GM23248 (cell line): ENCODE data around the gene SLC10A7. TPM values are rescaled to one million over a fixed set of nuclear protein-coding genes. Genes with fewer than 3 reads are reported as not detected.
A peak's percentile ranks its signal among the peaks of the same experiment; 100 is the strongest.

ENCODE experiments used
- DNase-seq: peaks from one replicate; pipeline ENCODE4 v3.0.0-alpha.2; 2015
- H2AFZ ChIP-seq: fragments of 200-600 bp; sonication (generic); 2 replicates; pipeline ENCODE4 v1.6.1; 2016; ENCODE audit warnings: antibody characterized with exemption
- H3F3A ChIP-seq: fragments of 200-600 bp; sonication (generic); 2 replicates; pipeline ENCODE4 v1.6.1; 2016; ENCODE audit warnings: mild to moderate bottlenecking, antibody characterized with exemption, mixed run types; ENCODE audit not compliant: insufficient read depth
- H3K27ac ChIP-seq: fragments of 200-600 bp; sonication (generic); 2 replicates; pipeline ENCODE4 v1.5.1; 2016; ENCODE audit warnings: mild to moderate bottlenecking
- H3K27me3 ChIP-seq: fragments of 200-600 bp; sonication (generic); replicated peaks from 2 replicates; pipeline ENCODE4 v1.6.1; 2016; ENCODE audit warnings: mild to moderate bottlenecking; ENCODE audit not compliant: insufficient read depth
- H3K36me3 ChIP-seq: fragments of 200-600 bp; sonication (generic); 2 replicates; pipeline ENCODE4 v1.6.1; 2016; ENCODE audit warnings: low read depth, mild to moderate bottlenecking
- H3K4me1 ChIP-seq: fragments of 200-600 bp; sonication (generic); 2 replicates; pipeline ENCODE4 v1.6.1; 2016; ENCODE audit warnings: mild to moderate bottlenecking; ENCODE audit not compliant: insufficient read depth
- H3K4me2 ChIP-seq: fragments of 200-600 bp; sonication (generic); one replicate; pipeline ENCODE4 v1.6.1; 2016; ENCODE audit warnings: mild to moderate bottlenecking; ENCODE audit not compliant: unreplicated experiment
- H3K4me3 ChIP-seq: fragments of 200-600 bp; sonication (generic); 2 replicates; pipeline ENCODE4 v1.5.1; 2016; ENCODE audit warnings: mild to moderate bottlenecking
- H3K79me2 ChIP-seq: fragments of 200-600 bp; sonication (generic); 2 replicates; pipeline ENCODE4 v1.6.1; 2016; ENCODE audit warnings: mild to moderate bottlenecking; ENCODE audit not compliant: insufficient read depth
- H3K9ac ChIP-seq: fragments of 200-600 bp; sonication (generic); 2 replicates; pipeline ENCODE4 v1.6.1; 2016; ENCODE audit warnings: mild to moderate bottlenecking
- H3K9me2 ChIP-seq: fragments of 200-600 bp; sonication (generic); 2 replicates; pipeline ENCODE4 v1.6.1; 2016; ENCODE audit warnings: mixed run types, mild to moderate bottlenecking, moderate library complexity; ENCODE audit not compliant: insufficient read depth
- H3K9me3 ChIP-seq: fragments of 200-600 bp; sonication (generic); one replicate; pipeline ENCODE4 v1.6.1; 2017; ENCODE audit warnings: low read depth
- H4K20me1 ChIP-seq: fragments of 200-600 bp; sonication (generic); 2 replicates; pipeline ENCODE4 v1.6.0; 2016; ENCODE audit not compliant: insufficient read depth
- EZH2 ChIP-seq: fragments of 200-600 bp; sonication (generic); IDR thresholded peaks from 2 replicates; pipeline ENCODE4 v1.6.1; 2018; ENCODE audit warnings: antibody characterized with exemption, mild to moderate bottlenecking; ENCODE audit not compliant: insufficient read depth, poor library complexity, severe bottlenecking
- EZH2phosphoT487 ChIP-seq: fragments of 200-600 bp; sonication (generic); IDR thresholded peaks from 2 replicates; pipeline ENCODE4 v1.6.1; 2018; ENCODE audit warnings: antibody characterized with exemption, moderate library complexity, mild to moderate bottlenecking, low read depth; ENCODE audit not compliant: insufficient read depth
- WGBS, 2 experiments: methylation state at CpG; one replicate each; pipeline ENCODE4 v1.1.6; 2015 to 2017; ENCODE audit warnings: low lambda C conversion rate in 2 of 2, low coverage in 1 of 2; ENCODE audit errors: missing lambda C conversion rate in 2 of 2; 5-methylcytosine and 5-hydroxymethylcytosine counted together
- in situ Hi-C: fragments of 300-500 bp; cut with MboI; formaldehyde crosslinking; loops from 2 replicates; pipeline ENCODE4 v1.15.0; 2020
- polyA plus RNA-seq: library from polyadenylated mRNA; unstranded; fragments of >200 nt; fragmentation: Nextera tagmentation; extraction: Ambion mirVana; gene quantifications from 2 replicates; pipeline ENCODE4 v1.2.1, GENCODE V29; 2016
- total RNA-seq: library from RNA; depleted of rRNA; stranded (reverse); fragments of >200 nt; shearing (Covaris generic); gene quantifications from 2 replicates; pipeline ENCODE4 v1.2.3, GENCODE V29; 2014

The SLC10A7 gene
- total and polyA plus RNA-seq, 2 experiments from 2014 or later, result 4.5 to 8.1 TPM

DNA sequence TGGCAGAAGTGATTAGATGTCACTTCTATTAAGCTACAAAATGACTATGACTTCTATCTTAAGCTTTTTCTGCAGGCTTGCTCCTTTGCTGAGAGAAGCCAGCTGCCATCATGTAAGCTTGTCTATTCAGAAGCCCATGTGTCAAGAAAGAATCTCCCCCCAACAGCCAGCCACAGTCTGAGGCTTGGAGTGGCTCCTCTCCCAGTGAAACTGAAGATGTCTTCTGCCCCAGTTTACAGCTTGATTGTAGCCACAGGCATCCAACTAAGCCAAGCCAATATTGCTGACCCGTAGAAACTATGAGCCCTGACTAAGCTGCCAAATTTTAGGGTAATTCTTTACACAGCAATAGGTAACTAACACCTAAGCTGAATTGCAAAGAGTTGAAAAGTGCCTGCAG, 26.7 kb upstream of the SLC10A7 start:
- Histone ChIP-seq H3K9ac (no peak overlapping the region), H3K4me2 (no peak overlapping the region), H3K27ac (no peak overlapping the region), H4K20me1 (no peaks in the 10 kb centered on the region), H3K36me3 (no peaks in the 10 kb centered on the region), H3K27me3 (no peaks in the 10 kb centered on the region), H2AFZ (no peak overlapping the region), H3F3A (no peaks in the 10 kb centered on the region), H3K4me3 (no peak overlapping the region), H3K9me2 (no peaks in the 10 kb centered on the region), H3K79me2 (no peaks in the 10 kb centered on the region), H3K9me3 (no peaks in the 10 kb centered on the region), H3K4me1 (no peaks in the 10 kb centered on the region)
- WGBS, 2 experiments, result 9 to 17% methylated on average over 1 of the region's 1 CpG
- no peak for DNase-seq
- TF ChIP-seq EZH2 (no peak), EZH2phosphoT487 (no peak)
- in situ Hi-C loops, result no loop called here

DNA sequence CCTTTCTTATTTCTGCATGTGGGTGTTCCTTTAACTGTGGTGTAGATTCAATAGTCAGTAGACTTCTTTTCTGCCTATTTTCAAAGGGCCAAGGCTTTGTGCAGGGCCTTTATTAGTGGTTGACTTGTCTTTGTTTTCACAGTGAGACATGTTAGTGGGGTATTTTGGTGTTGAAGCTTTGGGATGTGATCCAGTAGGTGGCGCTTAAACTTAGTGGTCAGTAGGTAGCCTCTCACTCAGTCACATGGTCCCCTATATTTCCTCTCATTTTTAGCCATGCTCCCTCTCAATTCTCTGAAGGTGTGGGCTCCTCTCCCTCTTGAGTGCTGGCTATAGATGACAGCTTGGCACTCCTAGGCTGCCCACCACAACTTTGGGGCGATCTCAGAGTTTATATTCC, 23.4 kb upstream of the SLC10A7 start:
- Histone ChIP-seq H3K36me3 (no peaks in the 10 kb centered on the region), H3K27me3 (no peaks in the 10 kb centered on the region), H3F3A (no peaks in the 10 kb centered on the region), H3K4me1 (no peaks in the 10 kb centered on the region), H3K9me2 (no peaks in the 10 kb centered on the region), H3K4me2 (no peak overlapping the region), H3K4me3 (no peak overlapping the region), H2AFZ (no peak overlapping the region), H3K9ac (no peak overlapping the region), H3K9me3 (no peaks in the 10 kb centered on the region), H4K20me1 (no peaks in the 10 kb centered on the region), H3K79me2 (no peaks in the 10 kb centered on the region), H3K27ac (no peak overlapping the region)
- 26% methylated on average over 2 of the region's 2 CpGs for WGBS, 2 experiments
- TF ChIP-seq EZH2, result no peak
- TF ChIP-seq EZH2phosphoT487, result no peak
- in situ Hi-C loops, result no loop called here
- DNase-seq, result peak; percentile 57

DNA sequence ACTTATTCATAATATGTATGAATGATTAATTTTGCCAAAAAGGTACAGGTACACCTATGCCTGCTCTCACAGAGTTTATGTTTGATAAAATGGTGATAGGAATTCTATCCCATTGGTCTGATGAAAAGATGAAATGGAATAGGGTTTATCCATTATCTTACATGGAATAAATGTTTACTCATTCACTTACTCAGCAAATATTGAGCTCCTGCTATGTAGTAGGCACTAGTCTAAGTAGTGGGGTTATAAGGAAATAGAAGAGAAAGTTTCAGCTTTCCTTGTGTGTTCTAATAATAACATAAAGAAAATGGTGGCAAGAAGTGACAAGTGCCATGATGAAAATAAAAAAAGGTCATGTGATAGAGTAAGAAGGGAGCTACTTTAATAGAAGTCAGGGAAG, 12.4 kb upstream of the SLC10A7 start:
- Histone ChIP-seq H3K79me2 (no peaks in the 10 kb centered on the region), H3K9me2 (no peaks in the 10 kb centered on the region), H3K27me3 (no peaks in the 10 kb centered on the region; the same call in 1 of the 2 replicates), H3K9ac (no peak overlapping the region), H3F3A (no peaks in the 10 kb centered on the region), H3K4me3 (no peak overlapping the region), H3K27ac (no peak overlapping the region), H3K4me1 (no peaks in the 10 kb centered on the region), H3K4me2 (no peak overlapping the region), H2AFZ (no peak overlapping the region), H3K9me3 (no peaks in the 10 kb centered on the region), H4K20me1 (no peaks in the 10 kb centered on the region), H3K36me3 (no peaks in the 10 kb centered on the region)
- no peak for DNase-seq
- in situ Hi-C loops, result no loop called here
- TF ChIP-seq EZH2phosphoT487, result no peak
- no peak for TF ChIP-seq EZH2

DNA sequence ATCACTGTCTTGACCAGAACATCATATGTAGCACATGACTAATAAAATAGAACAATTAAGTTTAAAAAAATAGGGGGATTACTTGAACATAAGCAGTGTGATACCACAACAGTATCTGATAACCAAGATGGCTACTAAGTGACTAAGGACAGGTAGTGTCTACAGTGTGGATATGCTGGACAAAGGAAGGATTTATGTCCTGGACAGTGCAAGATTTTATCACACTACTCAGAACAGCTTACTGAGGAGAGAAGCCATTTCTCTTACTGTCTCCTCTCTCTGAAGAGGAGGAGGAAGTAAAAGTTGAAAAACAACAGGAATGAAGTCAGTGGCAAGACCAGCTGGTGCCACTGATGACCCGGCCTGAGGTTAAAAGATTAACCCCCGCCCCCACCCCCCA, 4.0 kb upstream of the SLC10A7 start:
- H4K20me1 ChIP-seq, result no peaks in the 10 kb centered on the region
- H3K9me3 ChIP-seq, result no peaks in the 10 kb centered on the region
- no peaks in the 10 kb centered on the region for H3K27me3 ChIP-seq
- no peaks in the 10 kb centered on the region for H3K9me2 ChIP-seq
- 0 out of 2 replicates have a peak, but pooled peaks cover 5% of the 10 kb centered on the region for H3K4me1 ChIP-seq
- TF ChIP-seq EZH2phosphoT487, result no peak
- no peak for TF ChIP-seq EZH2
- H3F3A ChIP-seq, result 0 out of 2 replicates have a peak, but pooled peaks cover 7% of the 10 kb centered on the region
- WGBS, 2 experiments, result 21 to 22% methylated on average over 2 of the region's 2 CpGs
- no peak for DNase-seq
- no peaks in the 10 kb centered on the region for H3K36me3 ChIP-seq
- in situ Hi-C loops, result no loop called here
- no peak overlapping the region for H3K4me2 ChIP-seq
- H3K4me3 ChIP-seq, result no peak overlapping the region
- H3K27ac ChIP-seq, result no peak overlapping the region
- no peak overlapping the region for H2AFZ ChIP-seq
- no peak overlapping the region for H3K9ac ChIP-seq
- peaks cover 8% of the 10 kb centered on the region for H3K79me2 ChIP-seq

DNA sequence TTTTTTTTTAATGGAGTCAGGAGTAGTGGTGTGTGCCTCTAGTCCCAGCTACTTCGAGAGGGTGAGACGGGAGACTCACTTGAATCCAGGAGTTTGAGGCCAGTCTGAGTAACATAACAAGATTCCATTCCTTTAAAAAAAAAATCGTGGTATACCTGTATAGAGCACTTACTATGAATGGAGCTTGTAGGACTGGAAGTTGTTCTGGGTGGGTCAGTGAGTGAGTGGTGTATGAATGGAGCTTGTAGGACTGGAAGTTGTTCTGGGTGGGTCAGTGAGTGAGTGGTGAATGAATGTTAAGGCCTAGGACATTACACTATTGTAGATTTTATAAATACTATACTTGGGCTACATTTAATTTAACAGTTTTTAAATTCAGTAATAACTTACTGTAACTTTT, 2.9 kb upstream of the SLC10A7 start:
- Histone ChIP-seq H3K4me3 (no peak overlapping the region), H4K20me1 (no peaks in the 10 kb centered on the region), H3K27ac (no peak overlapping the region), H3K9me3 (no peaks in the 10 kb centered on the region), H3K79me2 (peaks cover 19% of the 10 kb centered on the region), H3F3A (0 out of 2 replicates have a peak, but pooled peaks cover 7% of the 10 kb centered on the region), H3K36me3 (no peaks in the 10 kb centered on the region), H3K9me2 (no peaks in the 10 kb centered on the region), H2AFZ (no peak overlapping the region), H3K9ac (no peak overlapping the region), H3K27me3 (no peaks in the 10 kb centered on the region), H3K4me1 (peaks cover 16% of the 10 kb centered on the region), H3K4me2 (no peak overlapping the region)
- TF ChIP-seq EZH2, result no peak
- DNase-seq, result no peak
- 63 to 81% methylated on average over 2 to 3 of the region's 3 CpGs for WGBS, 2 experiments
- in situ Hi-C loops, result no loop called here
